C1 segment of cervical spinal cord (tissue), 14 donors: ENCODE data around the gene SLC41A1.

Experiments
- DNase-seq, 14 donors: peaks; one replicate each; lab custom pipeline; 2025; lab: John Stamatoyannopoulos, UW

SLC41A1 gene

DNA sequence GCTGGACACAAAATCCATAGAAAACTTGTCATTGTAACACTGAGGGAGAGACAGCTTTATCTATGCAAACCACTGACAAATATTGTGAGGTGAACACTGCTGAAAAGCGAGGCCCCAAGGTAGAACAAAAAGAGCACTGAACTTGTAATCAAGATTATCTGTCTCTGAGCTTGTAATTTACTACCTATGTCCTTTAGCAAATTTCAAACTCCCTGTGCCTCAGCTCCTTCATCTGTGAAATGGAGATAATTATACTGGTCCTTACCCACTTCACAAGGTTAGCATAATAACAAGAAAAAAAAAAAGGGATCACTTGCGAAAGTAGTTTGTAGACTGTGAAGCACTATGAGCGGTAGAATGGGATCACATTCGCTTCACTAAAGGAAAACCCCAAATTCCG is 58.1 kb downstream of the SLC41A1 start:
- DNase-seq = no peak

DNA sequence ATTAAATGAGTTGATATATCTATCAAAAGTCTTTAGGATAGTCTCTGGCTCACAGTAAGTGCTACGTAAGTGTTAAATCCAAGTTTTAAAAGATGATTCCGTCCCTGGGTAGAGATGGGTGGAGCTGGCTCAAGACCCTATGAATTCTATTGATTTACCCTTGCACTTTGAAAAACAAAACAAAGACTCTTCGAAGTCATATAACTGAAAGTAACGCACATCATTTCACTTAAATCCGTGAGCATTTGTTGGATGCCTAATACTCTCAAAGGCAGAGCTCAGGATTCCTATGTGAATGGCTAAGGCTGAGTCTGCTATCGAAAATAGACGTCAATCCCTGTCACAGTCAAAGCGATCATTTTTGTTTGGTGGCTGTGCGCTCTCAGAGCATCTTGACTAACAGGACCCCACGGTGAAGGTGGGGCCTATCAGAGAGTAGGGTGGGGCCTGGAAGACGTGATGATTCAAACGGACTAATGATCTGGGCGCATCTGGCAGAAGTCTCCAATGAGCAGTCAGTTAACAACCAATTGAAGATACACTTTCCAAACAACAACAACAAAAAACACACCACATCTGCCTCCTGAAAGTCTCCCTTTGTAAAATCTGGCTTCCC is 61.9 kb downstream of the SLC41A1 start:
- DNase-seq = no peak

DNA sequence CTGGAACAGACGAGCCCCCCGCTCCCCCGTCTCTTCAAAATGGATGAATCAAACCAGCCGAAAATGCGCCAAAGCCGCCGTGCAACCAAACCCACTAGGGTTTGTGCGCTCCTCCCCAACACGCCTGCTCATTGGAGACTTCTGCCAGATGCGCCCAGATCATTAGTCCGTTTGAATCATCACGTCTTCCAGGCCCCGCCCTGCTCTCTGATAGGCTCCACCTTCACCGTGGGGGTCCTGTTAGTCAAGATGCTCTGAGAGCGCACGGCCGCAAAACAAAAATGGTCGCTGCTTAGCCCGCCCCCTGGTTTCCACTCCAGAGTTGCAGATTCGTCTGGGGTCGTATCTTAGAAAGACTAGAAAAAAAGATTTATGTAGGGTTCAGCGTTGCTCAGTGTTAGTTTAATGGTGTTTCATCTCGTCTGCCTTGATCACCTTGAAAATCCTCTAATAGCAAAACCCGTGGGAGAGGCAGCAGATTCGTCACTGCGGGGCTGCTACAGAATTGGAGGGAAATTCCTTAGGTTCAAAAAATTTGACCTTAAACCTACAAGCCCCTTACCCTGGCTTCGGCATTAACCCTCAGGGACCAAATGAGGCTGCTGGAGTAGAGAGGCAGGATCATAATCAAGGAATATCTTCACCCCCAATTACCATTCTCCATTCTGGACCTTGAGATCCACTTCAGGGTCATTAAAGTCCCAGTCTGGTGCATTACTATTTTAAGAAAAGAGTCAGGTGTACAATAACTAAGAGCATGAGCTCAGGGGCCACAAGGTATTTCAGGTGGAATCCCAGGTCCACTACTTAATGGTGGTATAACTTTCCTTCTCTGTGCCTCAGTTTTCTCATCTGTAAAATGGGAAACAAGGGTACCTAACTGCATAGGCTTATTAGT is 62.6 kb downstream of the SLC41A1 start, which contains the start of gene NUCKS1:
Gene NUCKS1, minus strand, starts transcription at position 45 of the 898 bp plus-strand sequence. CDS start 209 bp downstream, outside the sequence.
- DNase-seq = peak; percentile 63 to 98 (median 92)

DNA sequence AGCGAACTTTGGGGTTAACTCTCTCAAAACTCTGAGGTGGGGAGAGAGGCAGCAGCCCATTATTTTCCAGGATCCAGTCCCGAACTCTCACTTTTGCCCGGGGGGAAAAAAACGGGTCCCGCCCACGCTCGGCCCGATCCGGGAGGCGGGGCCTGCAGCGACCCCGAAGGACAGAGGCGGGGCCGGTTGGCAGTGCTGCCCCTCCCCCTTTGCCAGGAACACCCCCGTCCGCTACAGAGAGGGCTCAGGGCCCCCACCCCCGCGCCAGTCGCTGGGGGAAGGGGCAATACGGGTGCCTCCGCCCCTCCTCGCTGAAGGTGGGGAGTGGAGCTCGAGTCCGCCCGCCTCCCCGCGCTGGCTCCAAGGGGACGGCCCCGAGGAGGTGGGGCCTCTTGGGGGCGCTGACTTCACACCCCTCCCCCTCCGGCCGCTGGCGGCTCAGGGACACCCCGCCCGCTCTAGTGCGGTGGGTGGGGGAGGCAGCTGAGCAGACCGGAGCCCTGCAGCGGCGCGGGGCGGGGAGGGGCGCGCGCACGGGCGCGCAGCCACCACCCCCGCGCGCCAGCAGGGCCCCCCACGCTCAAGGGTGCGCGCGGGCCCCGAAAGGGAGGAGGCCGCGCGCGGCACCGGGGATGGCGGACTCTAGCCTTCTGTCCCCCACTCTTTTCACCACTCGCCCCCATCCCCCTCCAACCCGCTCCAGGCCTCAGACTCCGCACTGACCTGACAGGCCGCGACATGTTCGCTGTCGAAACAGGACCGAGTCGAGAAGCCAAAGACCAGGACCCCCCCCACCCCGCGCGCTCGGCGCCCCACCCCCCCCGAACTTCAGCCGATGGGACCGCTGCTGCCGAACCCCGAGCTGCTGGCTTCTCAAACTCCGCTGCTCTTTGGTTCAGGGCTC is 63.5 kb downstream of the SLC41A1 start:
- DNase-seq = peak; percentile 13 to 98 (median 94)

DNA sequence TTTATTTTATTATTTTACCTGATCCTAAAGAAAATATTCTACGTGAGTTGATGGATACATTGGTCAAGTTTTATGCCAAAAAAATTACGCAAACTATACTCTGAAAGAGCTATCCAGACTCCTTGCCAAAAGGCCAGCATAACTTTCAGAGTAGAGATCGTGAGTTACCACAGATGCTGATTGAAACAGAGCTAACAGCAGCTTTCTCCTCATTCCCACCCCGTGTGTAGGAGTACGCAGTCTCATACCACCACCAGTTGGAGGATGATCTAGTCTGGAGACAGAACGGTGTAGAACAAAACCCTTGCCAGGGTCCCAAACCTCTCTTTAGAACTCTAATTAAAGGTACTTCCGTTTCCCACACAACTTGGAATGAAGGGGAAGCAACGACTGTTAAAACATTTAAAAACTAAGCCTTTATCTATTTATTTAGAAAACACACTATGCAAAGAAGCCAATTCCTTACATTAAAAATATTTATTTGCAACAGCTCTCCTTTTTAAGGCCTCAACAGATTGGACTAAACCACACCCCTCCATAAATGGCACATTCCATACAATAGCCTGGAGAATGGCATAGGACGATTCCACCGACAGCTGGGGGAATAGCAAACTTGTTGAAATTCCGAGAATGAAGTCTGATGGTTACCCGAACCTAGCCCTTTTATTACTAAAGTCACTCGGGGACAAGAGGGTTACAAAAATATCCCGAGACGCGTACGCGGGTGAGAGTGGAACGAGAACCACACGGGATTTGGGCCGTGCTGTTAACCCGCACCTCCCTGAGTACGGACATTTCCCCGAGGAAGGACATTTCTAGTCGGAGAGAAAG is 64.4 kb downstream of the SLC41A1 start:
- DNase-seq = peak in 5 of 14 donors; percentile 1 to 34 (median 13)

DNA sequence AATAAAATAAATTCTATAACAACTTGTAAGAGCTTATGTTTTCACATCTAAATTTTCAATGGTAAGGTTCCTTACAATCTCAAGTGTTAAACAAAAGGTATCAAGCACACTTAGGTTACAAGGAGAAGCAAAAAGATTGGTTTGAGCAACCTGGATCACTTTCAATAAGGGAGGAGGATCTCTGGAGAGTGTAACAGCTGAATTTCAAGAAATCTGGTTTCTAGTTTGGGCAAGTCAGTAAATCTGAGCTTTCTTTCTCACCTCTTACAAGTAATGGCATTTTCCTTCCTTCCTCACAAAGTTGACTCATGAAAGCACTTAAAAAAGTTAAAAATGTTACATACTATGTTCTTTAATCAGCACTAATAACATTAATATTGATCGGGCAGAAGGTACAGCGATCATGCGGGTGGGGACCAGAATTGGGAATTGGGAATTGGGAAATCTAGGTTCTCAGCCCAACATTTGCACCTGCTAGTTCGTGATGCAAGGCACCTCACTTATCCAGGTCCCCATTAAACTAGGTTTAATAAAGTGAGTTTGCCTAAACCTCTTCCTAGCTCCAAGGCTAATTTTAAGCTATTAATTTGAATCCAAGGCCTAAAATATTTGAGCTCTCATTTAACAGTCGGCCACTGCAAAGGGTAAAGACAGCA is 66.1 kb downstream of the SLC41A1 start:
- DNase-seq = no peak

DNA sequence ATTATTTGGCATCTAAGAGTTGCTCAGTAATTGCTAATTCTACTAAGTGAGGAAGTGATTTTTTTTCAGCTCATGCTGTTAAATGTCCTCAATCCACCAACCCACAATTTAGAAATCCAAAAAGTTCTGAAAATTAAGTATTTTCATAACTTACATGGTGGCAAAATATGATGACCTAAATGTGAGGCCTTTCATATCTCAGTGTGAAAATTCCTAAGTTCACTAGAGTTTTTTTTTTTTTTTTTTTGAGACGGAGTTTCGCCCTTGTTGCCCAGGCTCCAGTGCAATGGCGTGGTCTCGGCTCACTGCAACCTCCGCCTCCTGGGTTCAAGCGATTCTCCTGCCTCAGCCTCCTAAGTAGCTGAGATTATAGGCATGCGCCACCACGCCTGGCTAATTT is 68.6 kb downstream of the SLC41A1 start:
- no peak for DNase-seq

DNA sequence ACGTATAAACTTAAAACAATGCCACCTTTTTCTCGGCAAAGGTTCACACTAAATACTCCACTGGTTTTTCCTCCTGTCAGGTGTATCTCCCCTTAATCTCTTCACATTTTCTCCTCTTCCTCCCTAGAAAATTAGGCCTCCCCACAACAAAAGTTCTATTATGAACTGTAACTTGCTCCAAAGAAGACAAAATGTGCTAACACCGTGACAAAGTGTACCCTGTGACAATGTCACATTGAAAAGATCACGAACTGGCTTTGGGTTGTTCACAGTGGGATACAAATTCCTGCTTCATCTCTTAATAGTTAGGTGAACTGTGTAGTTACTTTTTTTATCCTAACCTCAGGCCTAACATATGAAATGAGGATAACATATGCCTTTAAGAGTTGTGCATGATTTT is 69.0 kb downstream of the SLC41A1 start:
- no peak for DNase-seq

DNA sequence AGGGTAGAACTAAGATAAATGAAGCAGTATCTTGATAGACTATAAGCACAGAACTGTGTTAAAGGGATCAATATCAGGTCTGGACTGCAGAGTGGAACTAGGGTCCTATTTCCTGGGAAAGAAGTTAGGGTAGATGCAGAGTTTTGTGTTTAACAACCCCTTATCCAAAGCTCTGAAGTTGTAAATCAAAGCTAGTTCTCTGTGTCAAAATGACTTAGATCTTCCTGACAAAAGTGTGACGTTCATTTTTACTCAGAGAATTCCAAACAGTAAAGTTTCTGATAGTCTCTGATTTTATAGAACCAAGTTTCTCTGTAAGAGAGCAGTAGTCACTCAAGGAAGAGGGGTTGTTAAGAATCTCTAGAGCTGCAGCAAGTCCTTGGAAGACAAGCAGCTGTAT is 71.3 kb downstream of the SLC41A1 start:
- no peak for DNase-seq

DNA sequence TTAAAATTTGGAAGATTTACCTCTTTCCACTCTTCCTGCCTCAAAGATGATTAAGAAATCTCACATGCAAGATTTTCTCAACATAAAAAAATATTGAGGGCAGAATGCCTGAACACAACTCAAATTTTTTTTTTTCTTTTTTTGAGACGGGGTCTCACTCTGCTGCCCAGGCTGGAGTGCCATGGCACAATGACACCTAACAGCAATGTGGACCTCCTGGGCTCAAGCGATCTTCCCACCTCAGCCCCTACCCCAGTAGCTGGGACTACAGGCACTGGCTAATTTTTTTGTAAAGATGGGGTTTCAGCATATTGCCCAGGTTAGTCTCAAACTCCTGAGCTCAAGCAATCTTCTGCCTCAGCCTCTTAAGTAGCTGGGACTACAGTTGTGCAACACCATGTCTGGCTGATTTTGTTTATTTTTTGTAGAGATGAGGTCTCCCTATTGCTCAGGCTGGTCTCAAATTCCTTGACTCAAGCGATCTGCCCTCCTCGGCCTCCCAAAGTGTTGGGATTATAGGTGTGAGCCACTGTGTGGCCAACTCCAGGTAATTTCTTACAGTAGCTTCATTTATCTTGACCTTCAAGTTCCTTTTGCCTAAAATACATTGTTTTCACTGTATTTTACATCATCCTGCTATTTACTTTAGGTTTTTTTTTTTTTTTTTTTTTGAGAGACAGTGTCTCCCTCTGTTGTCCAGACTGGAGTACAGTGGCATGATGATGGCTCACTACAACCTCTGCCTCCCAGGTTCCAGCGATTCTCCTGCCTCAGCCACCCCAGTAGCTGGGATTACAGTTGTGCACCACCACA is 73.4 kb downstream of the SLC41A1 start:
- no peak for DNase-seq
